NCI-H2171 treated with DMSO at 0.1 percent for 48 hours (cell line): ENCODE measurements around the gene IKZF4.
"Not testable (repeated sequence)": the region's sequence is repeated elsewhere in the genome, so short reads cannot be mapped to it uniquely, and the experiment has no call there.

Source experiments
- DNase-seq: peaks from one replicate; lab custom pipeline; 2025; lab: John Stamatoyannopoulos, UW

Gene IKZF4

DNA sequence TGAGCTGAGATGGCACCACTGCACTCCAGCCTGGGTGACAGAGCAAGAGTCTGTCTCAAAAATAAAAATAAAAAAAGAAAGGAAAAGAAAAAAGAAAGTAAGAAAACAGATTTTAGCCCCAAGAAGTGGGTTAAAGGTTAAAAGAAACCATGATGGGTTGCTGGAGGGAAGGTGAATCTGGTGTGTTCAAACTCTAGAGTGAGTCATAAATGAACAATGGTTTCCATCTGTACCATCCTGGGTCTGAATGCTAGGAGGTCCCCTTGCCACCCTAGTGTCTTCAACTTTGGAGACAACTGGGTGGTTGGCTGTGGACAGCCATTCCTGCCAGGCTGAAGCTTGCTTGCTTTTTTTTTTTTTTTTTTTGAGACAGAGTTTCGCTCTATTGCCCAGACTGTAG, 19.3 kb downstream of the IKZF4 start:
- DNase-seq: no peak

DNA sequence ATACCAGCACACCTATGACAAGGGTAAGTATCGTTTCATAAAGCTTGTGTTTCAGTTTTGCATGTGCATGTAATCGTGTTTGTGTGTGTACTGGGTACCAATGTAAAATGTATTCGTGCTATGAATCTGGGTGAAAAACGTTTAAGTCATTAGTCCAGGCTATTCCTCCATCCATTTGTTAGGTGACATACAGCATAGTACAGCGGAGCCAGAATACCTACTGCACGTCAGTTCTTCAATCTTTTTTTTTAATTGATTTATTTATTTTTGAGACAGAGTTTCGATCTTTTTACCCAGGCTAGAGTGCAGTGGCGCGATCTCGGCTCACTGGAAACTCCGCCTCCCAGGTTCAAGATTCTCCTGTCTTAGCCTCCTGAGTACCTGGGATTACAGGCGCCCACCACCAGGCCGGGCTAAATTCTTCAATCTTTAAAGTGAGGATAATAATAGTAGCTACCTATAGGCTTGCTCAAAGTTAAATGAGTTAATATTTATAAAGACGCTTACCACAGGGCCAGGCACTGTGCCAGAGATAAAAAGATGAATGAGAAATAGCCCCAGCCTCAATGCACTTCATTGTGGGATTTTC, 20.2 kb downstream of the IKZF4 start:
- DNase-seq: no peak

DNA sequence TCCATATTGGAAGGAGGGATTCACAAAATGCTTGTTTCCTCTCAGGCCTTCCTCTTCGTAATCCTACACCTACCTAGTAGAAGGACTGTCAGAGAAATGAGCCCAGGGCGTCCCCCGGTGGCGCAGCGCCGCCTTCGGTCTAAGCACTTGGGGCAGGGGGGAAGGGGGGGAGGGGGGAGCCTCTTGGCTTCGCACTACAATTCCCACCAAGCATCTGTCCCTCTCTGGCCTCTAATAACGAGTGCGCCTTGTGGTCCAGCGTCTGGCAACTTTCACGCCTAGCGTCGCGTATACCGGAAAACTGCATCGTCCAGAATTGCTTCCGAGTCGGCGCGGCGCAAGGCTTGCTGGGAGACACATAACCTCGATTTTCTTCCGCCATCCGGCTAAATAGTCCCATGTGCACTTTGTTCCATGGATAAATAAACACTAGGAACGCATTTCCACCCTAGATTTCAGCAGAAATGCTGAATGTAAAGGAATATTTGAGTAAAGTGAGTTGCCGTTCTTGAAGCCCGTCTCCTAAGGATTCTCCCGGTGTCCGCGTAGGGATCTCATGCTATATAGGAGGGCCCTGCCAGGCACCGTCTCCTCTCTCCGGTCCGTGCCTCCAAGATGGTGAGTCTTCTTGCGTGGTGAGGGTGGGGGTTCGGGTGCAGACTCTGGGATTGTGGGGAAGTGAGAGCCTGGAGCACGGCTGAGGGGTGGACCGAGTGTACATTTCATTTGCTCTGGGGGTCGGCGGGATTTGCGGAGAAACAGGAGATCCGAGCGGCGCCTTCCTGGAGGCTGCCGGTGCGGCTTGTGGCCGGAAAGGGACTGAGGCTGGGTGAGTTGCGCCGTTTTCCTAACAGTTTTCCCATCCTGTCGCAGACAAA, 20.9 kb downstream of the IKZF4 start, which contains the start of gene RPS26:
RPS26 (plus strand) TSS at position 367 of the 878 bp plus-strand sequence; CDS start at position 616, 249 bp downstream.
- peak; percentile 99 for DNase-seq

DNA sequence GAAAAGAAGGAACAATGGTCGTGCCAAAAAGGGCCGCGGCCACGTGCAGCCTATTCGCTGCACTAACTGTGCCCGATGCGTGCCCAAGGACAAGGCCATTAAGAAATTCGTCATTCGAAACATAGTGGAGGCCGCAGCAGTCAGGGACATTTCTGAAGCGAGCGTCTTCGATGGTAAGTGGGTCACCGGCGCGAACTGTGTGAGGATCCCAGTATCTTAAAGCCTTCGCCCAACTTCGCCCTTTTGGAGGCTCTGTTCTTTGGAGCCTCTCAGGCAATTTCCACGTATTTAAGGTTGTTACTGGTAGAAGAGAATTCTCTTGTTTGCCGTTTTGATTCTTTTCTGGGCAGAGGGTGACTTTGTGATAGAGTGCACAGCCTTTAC, 21.6 kb downstream of the IKZF4 start:
- not testable (repeated sequence) for DNase-seq

DNA sequence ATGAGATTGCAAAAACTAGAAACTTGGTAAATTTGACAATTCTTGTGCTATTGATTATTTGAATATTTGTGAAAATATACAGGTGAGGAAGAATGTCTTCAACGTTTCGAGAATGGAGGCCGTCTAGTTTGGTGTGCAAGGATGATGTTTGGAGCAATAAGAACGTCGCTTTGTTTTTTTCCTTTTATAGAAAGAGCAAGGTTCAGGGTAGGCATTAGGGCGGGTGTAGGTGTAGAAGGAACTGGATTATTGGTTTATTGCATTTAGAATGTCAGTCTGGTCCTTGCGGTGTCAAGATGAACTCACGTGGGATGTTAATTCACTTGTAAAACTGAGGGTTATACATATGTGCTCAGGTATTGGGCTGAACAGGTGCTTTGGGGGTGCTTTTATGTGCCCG, 22.0 kb downstream of the IKZF4 start:
- DNase-seq: no peak

DNA sequence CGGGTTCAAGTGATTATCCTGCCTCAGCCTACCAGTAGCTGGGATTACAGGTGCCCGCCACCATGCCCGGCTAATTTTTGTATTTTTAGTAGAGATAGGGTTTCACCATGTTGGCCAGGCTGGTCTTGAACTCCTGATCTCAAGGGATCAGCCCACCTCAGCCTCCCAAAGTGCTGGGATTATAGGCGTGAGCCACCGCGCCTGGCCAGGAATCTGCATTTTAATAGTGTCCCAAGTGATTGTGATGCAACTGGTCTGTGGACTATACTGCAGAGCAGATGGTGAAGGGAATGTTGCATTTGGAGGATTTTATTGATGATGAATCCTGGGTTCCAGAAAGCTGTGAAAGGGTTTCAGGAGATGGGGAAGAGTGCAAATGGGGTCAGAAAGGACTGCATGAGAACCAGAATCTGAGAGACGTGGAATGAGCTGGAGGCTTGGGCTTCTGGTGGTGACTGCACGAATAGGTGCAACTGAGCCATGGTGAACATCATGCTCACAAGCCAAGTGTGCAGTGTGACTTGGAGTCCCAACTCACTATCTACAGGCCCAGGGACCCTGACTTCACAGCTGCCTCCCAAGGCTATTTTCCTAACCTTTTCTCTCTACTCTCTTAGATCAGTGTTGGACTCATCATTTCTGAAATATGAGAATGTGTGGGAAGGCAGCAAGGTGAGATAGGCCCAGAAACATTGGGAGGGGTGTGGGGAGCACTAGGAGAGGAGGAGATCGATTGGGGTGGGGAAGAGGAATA, 25.4 kb downstream of the IKZF4 start:
- no peak for DNase-seq

DNA sequence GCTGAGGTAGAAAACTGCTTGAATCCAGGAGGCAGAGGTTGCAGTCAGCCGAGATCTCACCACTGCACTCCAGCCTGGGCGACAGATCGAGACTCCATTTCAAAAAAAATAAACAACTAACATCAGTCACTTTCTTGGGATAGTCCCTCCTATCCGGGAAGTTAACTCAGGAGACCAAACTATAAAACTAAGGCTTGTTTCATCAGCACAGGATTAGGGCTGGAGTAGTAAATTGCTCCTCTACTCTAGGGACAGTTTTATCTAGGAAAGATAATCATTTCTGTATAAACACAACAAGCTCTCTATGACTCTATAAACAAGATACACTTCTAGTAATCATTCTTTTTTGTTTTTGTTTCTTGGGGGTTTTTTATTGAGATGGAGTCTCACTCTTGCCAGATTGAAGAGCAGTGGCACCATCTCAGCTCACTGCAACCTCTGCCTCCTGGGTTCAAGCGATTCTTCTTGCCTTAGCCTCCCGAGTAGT, 32.6 kb downstream of the IKZF4 start:
- DNase-seq: no peak

DNA sequence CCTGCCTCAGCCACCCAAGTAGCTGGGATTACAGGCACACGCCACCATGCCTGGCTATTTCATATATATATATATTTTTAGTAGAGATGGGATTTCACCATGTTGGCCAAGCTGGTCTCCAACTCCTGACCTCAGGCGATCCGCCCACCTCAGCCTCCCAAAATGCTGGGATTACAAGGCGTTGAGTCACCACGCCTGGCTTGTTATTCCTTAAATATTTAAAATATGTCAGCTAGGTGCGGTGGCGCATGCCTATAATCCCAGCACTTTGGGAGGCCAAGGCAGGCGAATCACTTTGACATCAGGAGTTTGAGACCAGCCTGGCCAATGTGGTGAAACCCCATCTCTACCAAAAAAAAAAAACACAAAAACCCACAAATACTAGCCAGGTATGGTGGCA, 39.1 kb downstream of the IKZF4 start:
- DNase-seq: not testable (repeated sequence)

DNA sequence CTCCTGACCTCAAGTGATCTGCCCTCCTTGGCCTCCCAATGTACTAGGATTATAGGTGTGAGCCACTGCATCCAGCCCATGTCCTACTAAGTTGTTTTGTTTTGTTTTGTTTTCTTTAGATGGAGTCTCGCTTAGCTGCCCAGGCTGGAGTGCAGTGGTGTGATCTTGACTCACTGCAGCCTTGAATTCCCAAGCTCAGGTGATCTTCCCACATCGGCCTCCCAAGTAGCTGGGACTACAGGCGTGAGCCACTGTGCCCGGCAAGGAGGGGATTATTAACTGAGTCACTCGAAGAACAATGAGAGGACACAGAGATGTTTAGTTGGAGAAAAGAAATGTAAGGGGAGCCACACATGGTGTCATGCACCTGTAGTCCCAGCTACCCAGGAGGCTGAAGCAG, 41.1 kb downstream of the IKZF4 start:
- DNase-seq: no peak

DNA sequence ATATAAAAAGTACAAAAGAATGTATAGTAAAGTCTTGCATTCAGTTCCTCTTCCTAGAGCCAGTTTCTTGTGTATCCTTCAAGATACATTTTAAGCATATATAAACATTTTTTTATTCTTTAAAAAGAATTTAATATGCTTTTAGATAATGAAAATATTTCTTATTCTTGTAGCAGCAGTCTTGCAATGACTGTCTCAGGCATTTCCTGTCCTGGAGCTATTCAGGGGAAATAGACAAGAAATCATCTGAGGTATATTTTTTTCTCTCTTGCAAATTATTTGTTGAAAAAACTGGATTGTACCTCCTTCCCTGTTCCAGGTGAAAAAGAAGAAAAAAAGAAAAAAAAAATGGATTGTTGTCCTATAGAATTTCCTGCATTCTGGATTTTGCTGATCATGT, 42.2 kb downstream of the IKZF4 start:
- no peak for DNase-seq

DNA sequence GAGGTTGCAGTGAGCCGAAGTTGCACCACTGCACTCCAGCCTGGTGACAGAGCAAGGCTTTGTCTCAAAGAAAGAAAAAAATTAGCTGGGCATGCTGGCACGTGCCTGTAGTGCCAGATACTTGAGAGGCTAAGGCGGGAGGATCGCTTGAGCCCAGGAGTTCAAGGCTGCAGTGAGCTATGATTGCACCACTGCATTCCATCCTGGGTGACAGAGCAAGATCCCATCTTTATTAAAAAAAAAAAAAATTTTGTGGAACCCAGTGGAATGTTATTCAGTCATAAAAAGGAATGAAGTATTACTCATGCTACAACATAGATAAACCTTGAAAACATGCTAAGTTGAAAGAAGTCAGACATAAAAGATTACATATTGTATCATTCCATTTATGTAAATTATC, 50.8 kb downstream of the IKZF4 start:
- peak; percentile 3 for DNase-seq

DNA sequence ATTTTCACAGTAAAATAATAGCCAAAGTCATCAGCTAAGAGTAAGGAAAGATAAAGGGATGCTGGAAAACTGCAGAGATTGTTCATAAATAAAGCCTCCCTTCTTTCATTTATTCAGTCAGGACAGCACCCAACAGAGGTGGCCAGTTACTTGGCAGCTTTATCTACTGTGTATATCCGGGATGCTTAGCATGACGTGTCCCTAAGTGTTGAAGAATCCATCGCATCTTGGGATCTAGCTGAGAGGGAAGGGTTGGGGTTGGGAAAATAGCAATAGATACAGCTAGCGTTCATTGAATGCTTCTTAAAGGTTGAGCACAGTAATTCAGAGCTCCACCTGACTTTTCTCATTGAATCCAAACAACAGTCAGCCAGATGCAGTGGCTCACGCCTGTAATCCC, 53.6 kb downstream of the IKZF4 start:
- no peak for DNase-seq

DNA sequence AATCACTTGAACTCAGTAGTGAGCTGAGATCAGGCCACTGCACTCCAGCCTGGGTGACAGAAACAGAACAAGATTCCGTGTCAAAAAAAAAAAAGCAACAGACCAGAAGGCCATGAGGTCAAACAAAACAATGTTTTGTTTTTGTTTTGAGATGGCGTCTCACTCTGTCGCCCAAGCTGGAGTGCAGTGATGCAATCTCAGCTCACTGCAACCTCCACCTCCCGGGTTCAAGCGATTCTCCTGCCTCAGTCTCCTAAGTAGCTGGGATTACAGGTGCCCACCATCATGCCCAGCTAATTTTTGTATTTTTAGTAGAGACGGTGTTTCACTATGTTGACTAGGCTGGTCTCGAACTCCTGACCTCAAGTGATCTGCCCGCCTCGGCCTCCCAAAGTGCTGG, 57.1 kb downstream of the IKZF4 start:
- DNase-seq: not testable (repeated sequence)

DNA sequence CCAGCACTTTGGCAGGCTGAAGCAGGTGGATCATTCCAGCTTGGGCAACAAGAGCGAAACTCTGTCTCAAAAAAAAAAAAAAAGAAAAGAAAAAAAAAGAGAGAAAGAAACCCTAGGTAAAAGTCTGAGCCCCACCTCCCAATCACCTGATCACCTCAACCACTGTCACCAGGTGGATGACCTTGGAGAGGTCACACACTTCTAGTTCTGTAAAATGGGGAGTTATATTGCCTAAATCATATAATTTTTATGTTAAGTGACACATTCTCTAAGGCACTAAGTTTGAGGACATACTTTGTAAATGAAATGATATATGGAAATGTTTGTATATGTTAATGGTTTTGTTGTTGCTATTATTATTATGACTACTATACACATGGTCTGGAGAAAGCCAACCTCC, 57.6 kb downstream of the IKZF4 start:
- peak; percentile 5 for DNase-seq

DNA sequence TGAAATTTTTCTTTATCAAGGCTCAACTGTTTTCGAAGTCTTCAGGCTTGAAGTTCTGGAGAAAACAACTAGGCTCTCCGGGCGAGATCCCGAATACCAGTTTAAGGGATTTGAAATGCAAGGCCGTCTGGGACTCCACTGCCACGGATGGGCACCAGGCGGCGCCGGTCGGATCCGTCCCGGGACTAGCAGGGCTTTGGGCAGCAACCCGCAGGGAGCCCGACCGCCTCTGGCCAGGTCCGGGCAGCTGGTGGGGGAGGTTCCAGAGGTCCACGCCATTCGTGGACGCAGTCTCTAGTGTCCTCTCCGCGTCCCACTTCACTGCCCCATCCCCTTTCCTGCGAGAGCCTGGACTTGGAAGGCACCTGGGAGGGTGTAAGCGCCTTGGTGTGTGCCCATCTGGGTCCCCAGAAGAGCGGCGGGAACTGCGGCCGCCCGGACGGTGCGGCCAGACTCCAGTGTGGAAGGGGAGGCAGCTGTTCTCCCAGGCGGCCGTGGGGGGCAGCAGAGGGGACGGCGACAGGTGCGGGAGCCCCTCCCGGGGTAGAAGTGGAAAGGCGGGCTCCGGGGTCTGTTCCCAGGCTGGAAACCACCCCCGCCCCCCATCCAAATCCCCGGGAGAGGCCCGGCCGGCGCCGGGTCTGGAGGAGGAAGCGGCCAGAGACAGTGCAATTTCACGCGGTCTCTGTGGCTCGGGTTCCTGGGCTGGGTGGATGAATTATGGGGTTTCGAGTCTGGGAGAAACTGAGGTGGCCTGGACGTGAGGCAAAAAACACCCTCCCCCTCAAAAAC, 58.3 kb downstream of the IKZF4 start:
- DNase-seq: peak; percentile 69

DNA sequence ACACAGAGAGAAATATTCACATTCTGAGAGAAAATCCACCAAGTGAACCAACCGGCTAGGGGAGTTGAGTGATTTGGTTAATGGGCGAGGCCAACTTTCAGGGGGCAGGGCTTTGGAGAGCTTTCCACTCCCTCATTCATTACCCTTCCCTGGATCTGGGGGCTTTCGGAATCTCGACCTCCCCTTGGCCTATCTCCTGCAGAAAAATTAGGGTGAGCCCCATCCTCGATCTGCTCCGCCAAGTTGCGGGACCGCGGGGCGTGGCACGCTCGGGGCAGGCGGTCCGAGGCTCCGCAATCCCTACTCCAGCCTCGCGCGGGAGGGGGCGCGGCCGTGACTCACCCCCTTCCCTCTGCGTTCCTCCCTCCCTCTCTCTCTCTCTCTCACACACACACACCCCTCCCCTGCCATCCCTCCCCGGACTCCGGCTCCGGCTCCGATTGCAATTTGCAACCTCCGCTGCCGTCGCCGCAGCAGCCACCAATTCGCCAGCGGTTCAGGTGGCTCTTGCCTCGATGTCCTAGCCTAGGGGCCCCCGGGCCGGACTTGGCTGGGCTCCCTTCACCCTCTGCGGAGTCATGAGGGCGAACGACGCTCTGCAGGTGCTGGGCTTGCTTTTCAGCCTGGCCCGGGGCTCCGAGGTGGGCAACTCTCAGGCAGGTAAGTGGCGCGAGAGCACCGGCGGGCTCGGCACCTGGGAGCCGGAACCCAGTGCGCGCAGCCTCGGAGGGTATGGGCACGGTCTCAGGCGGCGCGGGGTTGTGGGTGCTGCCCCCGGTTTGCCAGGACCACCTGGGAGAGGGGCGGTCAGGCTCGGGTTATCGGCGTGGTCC, 59.1 kb downstream of the IKZF4 start, which contains the start of gene ERBB3:
ERBB3 (plus strand) TSS at position 443 of the 833 bp plus-strand sequence; CDS start at position 579, 136 bp downstream.
- DNase-seq: peak; percentile 73

DNA sequence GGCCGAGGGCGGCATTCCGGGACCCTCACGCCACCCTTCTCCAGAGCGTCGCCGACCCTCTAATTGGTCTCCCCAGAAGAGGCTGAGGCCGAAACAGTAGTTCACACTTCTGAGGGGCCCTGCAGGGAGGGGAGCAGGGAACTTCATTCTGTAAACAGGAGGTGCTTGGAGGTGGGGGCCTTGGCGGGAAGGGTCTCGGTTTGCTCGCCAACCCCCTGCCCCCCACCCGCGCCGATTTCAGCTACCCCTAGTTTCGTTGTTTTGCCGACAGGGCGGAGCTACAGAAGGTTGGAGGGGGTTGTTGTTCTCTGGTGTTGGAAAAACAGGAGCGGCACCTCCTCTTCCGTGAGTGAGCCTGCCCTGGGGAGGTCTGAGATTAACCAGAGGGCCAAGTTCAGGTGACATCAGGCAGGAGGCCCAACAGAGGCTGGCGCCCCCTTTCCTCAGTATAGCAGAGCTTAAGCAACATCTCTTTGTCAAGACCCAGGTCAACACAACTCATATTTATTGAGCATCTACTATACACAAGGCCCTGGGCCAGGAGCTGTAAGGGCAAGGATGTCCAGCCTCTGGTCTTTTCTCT, 59.8 kb downstream of the IKZF4 start:
- DNase-seq: peak; percentile 33

DNA sequence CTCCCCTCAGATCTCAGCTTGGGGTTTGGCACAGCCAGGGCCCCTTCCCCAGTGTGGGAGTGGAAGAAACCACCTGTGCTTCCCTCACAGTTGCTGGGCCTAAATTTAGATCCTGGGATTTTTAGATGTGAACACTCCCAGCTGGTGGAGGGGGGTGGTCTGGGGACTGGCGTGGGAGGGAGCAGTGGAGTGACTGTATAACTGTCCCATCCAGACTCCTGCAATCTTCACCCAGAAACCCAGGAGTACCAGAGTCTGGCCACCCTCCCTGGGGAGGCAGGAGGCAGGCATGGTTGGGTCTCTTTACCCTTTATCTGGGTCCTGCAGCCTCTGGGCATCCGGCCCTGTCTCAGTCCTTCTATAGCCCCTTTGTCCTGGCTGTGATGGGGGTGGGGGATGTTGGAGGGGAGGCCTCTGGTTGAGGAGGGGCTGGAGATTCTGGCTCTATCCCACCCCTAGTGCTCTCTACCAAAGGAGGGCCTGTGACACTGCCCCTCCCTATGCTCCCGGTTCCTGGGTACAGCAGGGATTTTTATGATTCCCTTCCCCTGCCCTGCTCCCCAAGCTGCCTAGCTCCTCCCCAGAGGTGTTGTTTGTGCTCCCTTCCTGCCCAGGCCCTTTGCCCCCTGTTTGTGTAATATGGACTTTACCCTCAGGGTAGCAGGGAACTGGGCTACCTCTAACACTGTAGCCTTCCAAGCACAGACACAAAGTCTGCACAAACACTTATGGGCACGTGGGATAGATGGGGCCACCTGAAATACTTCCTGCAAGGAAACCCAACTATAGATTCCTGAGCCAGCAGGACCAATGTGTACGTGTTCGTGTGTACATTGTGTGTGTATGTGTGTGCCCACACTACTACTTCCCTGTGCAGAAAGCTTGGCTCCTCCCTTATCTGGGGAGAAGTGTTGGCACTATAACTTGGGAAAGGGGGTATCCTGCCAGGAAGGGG, 60.8 kb downstream of the IKZF4 start:
- no peak for DNase-seq

DNA sequence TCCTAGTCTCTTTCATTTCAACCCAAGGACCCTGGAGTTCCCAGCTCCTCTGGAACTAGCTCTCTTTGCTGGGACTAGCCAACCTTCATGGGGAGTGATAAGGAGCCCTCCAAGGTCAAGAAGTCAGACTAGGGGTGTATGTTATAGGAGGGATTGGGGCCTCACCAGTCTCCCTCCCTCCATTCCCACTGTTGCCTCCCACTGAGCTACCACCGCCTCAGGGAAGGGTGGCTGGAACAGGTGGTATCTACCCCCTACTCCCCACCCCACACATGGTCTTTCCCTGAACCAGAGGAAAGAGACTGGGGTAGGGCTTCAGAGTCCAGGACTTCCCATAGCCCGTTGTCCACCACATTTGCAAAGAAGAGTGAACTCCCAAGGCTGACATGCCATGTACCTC, 61.5 kb downstream of the IKZF4 start:
- DNase-seq: no peak
